Caki2 (cell line): Measurements from ENCODE around the gene RPUSD3. TPM values are rescaled to one million over a fixed set of nuclear protein-coding genes. Genes with fewer than 3 reads are reported as not detected.

ENCODE experiments used
- DNase-seq: peaks from one replicate; pipeline ENCODE4 v3.0.0-alpha.2; 2015; ENCODE audit warnings: low read depth
- in situ Hi-C: cut with HindIII; loops from 2 replicates; pipeline ENCODE4 v1.10.0; 2016; ENCODE audit warnings: low sequenced_read_pairs, low pct_unique_long_range_greater_than_20kb, mixed read lengths
- total RNA-seq: library from RNA; depleted of rRNA; stranded (reverse); fragments of >200 nt; shearing (Covaris generic); gene quantifications from 2 replicates; pipeline ENCODE4 v1.2.3, GENCODE V29; 2014; ENCODE audit warnings: low replicate concordance

Gene RPUSD3
- total RNA-seq, 1 experiment from 2014 or later: 43.5 TPM

DNA sequence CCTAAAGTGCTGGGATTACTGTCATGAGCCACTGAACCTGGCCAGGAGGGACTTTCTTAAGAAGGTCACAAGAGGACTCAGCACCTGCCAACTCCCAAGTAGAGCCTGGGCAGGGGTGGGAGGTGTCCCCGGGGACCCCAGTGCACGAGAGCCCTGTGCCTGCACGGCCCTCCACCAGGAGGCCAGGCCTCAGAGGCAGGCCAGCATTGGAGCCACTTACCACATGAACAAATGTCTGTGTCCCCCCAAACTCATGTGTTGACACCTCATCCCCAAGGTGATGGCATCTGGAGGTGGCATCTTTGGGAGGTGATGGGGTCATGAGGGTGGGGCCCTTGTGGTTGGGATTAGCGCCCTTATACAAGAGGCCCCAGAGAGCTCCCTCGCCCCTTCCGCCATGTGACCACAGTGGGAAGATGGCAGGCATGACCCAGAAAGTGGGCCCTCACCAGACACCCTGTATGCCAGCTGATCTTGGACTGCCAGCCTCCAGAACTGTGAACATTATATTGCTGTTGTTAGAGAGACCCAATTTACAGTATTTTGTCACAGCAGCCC lies 3.2 kb upstream of the RPUSD3 start:
- DNase-seq: no peak
- in situ Hi-C loops: no loop called here

DNA sequence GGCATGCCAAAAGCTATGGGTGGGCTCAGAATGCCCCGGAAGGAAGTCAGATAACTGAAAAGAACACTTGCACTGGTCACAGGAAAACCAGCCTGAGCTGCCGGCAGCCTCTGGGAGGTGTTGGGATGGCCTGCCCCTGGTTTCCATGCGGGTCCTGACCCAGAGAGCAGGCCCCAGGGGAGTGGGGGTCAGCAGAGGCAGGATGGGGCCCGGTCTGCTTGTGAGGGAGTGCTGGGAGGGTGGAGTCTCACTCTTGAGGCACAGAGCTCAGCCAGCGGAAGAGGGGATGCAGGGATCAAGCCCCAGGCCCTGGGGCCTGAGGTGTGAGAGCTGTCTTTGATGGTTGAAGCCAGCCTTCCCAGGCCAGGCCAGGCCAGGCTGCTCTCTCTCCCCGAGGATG lies 2.4 kb upstream of the RPUSD3 start:
- DNase-seq: no peak
- in situ Hi-C loops: no loop called here

DNA sequence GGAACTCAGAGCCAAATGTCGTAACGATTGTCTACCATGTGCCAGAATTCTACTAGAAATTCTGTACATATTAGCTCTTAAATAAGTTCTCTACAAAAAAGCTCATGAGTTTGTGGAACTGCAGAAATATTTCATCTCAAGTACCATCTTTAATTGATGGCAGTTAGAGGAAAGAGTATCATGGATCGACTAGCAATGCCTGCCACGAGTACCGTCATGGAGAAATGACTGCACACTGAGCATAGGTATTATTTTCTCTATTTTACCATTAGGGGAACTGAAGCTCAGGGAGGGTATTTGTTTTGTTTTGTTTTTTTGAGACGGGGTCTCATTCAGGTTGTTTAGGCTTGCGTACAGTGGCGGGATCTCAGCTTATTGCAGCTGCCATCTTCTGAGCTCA lies 2.8 kb downstream of the RPUSD3 start:
- in situ Hi-C loops: no loop called here
- DNase-seq: no peak

DNA sequence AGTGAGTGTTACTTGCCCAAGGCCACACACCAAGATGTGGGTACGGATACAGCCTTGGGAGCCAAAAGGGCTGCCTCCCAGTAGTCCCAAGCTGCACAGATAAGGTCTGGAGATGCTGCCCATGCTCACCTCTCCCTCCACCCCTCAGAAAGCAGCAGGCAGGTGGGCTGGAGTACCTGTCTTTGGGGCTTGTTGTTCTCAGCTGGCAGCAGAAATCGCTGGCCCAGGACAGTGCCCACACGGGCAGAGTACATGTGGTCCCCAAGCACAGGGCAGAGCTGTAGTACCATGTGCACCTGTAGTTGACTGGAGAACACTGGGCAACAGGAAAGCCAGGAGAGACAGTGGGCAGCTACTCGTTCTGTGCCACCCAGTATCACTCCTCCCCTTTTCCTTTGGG lies 5.0 kb downstream of the RPUSD3 start:
- no peak for DNase-seq
- in situ Hi-C loops: no loop called here

DNA sequence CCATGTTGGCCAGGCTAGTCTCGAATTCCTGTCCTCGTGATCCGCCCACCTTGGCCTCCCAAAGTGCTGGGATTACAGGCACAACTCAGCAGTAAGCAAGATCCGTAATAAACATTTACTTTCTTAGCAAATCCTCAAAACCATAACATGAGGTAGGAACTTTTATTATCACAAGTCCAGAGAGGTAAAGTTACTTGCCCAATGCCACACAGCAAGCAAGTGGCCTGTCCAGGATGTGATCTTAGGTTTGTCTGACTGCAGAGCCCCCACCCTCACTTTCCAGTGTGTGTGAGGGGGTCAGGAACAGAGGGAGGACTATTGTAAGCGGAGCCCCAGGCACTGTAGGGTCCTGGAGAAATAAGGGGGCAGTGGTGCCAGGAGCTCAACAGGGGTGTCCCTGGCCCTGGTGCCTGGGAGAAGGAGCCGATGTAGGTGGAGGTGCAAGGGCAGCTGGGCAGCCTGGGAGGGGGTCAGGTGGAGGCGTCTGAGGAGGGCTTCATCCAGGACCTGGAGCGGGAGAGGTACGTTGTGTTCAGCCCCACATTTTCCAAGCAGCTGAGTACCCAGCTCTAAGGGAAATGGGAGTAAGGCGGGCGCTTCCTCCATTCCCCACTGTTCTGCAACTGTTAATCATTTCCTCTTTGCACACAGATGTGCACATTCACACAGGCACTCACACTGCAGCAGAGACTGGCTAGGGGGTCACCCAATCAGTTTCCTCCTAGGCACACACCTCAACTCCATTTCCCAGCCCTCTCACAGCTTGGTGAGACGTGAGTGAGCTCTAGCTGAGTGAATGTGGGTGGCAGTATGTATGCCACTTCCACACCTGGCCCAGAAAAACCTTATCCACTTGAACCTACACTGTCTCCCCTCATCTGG lies 5.9 kb downstream of the RPUSD3 start:
- in situ Hi-C loops: no loop called here

DNA sequence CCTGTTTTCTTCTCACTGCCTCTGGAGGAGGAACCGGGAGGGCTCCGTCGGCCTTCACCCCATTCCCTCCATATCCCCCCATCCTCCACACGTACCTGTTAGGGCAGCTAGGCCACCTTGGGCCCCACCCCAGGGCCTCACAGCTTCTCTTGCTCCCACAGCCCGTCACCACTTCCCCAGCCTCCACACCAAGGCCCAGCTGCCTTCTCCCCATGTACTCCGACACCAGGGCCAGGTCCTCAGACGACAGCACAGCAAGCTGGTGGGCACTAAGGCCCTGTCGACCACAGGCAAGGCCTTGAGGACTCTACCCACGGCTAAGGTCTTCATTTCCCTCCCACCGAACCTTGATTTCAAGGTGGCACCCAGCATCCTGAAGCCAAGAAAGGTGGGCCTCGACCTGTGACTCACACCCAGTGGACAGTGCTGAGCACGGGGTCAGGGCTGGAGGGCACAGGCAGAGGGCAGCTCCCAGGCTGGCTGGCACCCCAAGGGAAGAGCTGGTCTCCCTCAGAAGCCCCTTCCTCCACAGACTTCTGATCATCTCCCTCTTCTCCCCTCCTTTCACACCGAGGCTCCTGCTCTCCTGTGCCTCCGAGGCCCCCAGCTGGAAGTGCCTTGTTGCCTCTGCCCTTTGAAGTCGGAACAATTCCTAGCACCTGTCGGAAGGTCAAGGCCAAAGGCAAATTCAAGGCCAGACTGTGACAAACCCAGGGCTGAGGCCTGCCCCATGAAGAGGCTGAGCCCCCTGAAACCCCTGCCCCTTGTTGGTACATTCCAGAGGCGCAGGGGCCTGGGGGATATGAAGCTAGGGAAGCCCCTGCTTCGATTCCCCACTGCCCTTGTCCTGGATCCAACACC lies 9.1 kb downstream of the RPUSD3 start:
- in situ Hi-C loops: no loop called here
- DNase-seq: no peak

More for the DNA sequence above, 5.9 kb downstream of the RPUSD3 start:
- DNase-seq: no peak

DNA sequence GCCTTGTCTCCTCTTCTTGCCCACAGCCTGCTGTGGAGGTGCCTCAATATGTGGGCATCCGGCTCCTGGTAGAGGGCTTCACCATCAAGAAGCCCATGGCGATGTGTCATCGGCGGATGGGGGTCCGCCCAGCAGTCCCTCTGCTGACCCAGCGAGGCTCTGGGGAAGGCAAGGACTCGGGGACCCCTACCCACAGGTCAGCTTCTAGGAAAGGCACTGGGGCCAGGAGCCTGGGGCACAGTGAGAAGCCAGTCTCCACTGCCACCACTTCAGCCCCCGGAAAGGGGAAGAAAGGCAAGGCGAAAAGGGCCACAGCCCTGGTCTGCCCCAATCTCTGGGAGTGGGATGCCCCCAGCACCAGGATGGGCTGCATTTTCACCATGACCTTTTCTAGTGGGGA lies 10.7 kb downstream of the RPUSD3 start:
- no peak for DNase-seq

DNA sequence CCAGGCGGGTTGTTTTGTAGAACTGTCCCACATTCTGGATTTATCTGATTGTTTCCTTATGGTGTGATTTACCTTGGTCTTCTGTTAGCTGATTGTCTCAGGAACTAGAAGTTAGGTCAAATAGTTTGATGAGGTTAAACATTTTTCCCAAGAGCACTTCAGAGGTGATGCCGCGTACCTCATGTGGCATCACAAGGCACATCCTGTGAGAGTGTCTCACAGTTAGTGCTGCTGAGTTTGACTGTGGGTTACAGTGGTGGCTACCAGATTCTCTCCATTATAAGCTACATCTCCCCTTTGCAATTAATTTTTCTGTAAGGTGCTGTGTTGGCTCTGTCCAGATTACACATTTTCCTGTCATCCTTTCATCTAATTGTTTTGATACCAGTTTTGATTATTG lies 12.6 kb downstream of the RPUSD3 start:
- DNase-seq: no peak
- in situ Hi-C loops: no loop called here

More for the DNA sequence above, 10.7 kb downstream of the RPUSD3 start:
- in situ Hi-C loops: no loop called here

DNA sequence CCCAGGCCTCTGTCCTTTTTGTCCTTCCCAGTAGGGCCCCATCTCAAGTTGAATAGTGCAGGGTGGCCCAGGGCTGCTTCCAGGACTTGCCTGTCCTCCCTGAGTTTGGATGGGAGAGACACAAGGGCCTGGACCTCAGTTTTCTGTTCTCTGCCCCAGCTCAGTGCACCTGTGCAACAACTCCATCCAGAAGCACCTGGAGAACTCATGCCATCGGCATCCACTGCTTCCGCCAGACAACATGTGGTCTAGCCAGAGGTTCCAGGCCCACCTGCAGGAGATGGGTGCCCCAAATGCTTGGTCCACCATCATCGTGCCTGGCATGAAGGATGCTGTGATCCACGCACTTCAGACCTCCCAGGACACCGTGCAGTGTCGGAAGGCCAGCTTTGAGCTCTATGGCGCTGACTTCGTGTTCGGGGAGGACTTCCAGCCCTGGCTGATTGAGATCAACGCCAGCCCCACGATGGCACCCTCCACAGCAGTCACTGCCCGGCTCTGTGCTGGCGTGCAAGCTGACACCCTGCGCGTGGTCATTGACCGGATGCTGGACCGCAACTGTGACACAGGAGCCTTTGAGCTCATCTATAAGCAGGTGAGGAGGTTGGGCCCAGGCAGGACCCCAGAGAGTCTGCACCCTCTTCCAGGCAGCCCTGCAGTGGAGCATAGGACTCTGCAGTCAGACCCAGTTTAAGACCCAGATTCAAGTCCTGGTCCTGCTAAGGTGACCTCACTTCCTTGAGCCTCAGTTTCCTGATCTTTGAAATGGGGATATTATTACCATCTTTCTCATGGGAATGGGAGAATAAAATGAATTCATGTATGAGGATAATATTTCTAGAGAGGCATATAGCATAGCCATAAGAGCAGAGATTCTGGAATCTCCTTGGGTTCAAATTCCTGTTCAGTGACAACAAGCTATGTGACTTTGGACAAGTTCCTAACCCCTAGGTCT lies 14.7 kb downstream of the RPUSD3 start:
- in situ Hi-C loops: no loop called here
- no peak for DNase-seq

DNA sequence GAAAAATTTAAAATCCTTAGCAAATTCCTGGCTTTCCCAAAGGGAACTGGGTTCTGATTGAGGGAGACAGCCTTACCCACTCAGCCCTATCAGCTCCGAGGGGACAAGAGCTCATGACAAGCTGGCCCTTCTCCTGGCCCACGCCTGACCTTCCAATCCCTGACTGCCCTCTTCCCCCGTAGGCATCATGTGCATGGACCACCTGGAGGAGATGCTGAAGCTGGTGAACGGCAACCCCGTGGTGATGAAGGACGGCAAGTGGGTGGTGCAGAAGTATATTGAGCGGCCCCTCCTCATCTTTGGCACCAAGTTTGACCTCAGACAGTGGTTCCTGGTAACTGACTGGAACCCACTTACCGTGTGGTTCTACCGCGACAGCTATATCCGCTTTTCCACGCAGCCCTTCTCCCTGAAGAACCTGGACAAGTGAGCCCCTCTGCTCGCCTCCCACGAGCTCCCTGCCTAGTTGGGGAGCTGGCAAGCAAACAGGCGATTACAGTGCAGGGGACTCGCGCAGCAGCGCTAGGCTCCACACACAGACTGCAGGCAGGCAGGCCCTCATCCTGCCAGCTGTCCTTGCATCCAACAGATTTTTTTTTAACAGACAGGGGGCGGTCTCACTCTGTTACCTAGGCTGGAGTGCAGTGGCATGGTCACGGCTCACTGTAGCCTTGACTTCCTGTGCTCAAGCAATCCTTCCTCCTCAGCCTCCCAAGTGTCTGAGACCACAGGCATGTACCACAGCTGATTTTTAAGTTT lies 16.8 kb downstream of the RPUSD3 start:
- in situ Hi-C loops: no loop called here
- DNase-seq: no peak

DNA sequence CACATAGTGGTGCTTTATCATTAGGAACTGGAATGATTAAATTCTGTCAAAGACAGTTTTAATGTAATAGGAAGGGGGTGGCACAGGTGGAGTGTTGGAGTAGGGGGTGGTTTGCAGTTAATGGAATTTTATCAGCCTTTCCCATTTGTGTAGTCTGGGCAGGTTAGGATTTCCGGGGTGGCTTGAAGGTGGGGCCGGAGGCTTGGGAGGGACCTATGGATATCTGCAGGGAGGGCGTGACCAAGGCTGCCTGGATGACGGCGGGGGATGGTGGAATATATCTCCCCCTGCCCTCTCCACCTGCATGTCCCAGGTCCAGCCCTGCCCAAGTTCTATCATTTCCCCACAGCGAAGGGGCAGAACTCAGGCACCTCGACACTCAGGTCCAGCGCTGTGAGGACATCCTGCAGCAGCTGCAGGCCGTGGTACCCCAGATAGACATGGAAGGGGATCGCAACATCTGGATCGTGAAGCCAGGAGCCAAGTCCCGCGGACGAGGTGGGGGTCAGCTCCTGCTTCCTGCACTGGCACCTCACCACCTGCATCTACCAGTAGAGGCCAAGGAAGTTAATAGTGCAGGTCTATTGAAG lies 18.3 kb downstream of the RPUSD3 start:
- no peak for DNase-seq
- in situ Hi-C loops: no loop called here

DNA sequence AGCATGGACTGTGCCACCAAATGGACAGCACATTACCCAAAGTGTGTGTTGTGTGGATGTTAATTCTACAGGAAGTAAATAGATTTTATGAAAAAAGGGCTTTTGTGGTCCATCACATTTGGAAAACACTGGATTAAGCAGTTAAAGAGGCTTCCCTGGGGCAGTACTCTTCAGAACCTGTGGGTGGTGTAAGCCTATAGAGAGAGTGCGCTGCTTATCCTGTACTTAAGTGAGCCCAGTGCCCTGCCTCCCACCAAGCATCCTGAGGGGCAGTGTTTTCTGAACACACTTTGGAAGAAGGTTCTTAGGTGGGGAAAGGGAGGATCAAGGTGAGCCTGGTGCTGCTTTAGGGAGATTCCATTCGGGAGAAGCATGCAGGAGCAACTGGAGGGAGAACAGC lies 22.9 kb downstream of the RPUSD3 start:
- DNase-seq: no peak
- in situ Hi-C loops: no loop called here

DNA sequence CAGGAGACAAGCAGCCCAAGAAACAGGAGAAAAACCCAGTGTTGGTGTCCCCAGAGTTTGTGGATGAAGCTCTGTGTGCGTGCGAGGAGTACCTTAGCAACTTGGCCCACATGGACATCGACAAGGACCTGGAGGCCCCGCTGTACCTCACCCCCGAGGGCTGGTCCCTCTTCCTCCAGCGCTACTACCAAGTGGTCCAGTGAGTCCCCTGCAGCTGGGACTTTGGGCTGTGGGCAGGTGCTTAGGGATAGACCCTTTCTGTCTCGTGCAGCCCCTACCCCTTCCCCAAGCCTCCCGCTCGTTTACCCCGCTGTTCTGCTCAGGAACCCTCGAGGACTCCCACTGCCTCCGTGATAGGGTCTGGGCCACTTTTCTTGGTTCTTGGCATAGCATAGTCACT lies 23.3 kb downstream of the RPUSD3 start:
- no peak for DNase-seq
- in situ Hi-C loops: no loop called here

DNA sequence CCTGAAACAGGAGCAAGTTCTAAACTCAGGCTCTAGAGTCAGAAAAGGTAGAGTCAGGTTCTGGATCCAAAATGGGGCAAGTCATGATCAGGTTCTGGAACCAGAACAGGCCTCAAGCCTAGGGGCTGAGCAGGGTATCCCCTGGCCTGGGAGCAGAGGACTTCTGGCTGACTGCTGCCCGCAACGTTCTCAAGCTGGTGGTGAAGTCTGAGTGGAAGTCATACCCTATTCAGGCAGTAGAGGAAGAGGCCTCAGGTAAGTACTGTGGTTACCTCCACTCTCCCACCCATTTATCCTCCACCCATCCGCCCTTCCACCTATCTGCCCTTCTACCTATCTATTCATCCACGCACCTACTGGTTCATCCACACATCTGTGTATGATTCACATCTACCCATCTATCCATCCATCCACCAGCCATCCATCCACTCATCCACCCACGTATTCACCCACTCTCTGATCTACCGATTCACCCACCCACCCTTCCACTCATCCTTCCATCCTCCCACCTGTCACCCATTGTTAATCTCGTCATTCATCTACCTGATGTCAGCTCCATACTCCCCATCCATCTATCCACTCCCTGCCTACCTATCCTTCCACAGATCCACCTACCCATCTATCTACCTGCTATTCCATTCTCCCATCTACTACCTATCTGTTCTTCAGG lies 25.0 kb downstream of the RPUSD3 start:
- in situ Hi-C loops: no loop called here

DNA sequence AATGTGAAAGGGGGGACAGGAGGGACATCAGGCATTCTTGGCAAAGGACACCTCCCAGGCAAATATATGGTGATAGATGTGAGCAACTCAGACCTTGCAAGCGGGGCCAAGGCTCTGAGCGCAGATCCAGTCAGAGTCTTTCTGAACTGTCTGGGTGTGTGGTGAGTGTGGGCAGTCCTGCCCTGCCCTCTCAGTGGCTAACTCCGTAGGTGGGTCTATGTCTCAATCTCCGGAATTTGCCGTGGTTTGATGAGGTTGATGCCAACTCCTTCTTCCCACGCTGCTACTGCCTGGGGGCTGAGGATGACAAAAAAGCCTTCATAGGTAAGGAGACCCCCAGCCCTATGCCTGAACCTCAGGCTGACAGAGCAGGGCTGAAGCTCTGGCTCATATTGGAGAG lies 26.4 kb downstream of the RPUSD3 start:
- in situ Hi-C loops: no loop called here
- DNase-seq: no peak

More for the DNA sequence above, 25.0 kb downstream of the RPUSD3 start:
- no peak for DNase-seq

DNA sequence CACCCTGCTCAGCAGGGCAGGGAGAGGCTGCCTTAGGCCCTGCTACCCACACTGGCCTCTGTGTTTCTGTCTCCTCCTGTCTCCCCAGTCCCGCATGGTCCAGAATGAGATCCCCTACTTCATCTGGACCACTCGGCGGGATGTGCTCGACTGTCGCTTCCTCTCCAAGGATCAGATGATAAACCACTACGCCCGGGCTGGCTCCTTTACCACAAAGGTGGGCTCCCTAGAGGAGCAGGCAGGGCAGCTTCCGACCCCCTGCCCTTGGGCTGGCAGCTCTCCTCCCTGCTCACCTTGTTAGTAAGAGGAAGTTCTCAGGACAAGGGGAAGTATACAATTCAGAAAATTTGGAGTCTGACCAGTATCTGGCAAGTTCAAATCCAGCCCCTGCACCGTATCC lies 27.8 kb downstream of the RPUSD3 start:
- in situ Hi-C loops: no loop called here
- no peak for DNase-seq
